Hematopoietic multipotent progenitor cell treated with erythropoietin and hydrocortisone succinate and interleukin-3 and kit ligand, for 6 days (in vitro differentiated cells): Measurements from ENCODE around the gene PDE6D.

Experiments
- DNase-seq: peaks from one replicate; pipeline ENCODE4 v3.0.0-alpha.2; 2015

PDE6D gene

DNA sequence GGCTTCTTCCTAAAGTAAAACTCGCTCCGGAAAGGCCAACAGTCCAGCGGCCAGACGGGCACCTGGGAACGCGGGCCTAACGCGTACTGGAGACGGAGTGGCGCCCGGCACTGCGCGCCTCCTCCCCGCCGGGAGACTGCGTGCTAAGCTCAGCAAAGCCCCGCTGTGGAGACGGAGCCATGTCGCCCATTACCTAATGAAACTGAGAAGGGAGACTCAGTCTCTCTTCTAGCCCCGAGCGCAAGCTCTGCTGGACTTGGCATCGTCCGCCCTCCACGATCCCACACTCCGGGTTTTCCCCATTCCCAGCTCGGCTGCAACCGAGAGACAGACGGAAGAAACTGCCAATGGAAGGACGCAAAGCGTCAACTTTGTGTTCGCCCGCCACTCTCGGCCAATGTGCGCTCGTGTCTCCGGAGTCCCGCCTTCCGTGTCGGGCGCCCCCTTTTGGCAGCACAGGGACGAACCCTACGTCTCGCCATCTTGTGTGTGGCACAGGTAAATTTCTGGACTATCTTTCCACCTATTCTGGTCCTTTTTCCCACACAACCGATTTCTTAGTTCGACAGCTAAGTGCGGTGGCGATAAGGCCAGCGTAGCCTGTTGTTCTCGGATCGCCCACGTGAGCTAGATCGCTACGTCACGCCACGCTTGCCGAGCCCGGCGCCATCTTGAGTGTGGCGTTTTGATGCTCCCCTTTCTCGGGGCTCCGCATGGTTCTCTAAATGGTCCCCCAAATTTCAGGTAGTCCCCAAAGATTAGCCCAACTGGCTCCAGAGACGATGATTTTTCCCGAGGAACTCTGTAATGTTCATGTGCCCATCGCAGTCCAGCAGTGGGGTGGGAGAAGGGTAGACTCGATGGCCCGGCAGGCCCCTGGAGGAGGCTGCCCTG lies 74.1 kb downstream of the PDE6D start:
- DNase-seq = peak; percentile 98

DNA sequence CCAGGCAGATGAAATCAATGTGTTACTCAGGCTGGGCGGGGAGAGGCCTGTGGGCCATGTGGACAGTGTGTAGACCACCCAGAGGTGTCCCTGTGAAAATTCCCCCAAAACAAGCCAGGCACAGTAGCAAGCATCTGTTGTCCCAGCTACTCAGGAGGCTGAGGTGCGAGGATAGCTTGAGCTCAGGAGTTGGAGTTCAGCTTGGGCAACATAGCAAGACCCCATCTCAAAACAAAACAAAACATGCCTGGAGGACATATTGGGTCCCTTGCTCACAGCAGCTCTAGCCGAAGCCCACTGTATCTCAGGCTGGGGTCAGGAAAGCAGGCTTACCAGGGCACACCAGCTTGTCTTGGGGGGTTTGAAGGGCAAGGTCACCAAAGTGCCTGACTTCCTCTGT lies 77.1 kb downstream of the PDE6D start:
- DNase-seq = no peak

GRCh38 chr2:231701456-231702373 lies 79.4 kb downstream of the PDE6D start:
- no peak for DNase-seq

DNA sequence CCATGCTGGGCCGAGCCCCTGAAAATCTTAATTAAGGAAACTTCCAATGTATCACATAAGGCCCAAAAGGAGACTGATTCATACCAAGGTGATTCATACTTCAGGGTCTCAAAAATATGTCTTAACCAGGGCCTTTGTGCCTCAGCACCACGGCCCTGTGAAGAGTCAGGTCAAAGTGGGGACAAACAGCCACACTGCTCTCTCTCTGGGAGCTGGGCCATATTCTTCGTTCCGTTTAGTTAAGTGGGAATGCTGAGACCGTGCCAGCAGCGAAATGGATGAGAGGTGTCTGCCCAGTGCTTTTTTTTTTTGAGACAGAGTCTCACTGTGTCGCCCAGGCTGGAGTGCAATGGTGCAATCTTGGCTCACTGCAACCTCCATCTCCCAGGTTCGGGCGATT lies 82.1 kb downstream of the PDE6D start:
- no peak for DNase-seq

DNA sequence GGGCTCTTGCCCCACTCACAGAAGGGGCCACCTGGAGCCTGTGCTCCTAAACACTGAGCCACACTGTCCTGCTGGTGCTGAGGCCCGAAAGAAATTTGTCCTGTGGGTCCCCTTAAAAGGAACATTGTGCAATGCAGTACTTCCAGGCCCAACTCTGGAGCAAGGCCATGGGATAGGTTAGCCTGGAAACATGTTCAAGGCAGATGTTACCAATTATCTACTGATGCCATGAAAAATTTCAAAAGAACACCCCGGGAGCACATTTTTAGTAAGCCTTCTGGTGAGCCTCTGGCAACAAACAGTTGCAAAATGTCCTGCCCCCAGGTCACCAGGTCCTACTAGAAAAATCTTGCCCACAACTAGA lies 85.1 kb downstream of the PDE6D start:
- DNase-seq = no peak

GRCh38 chr2:231693956-231694355 lies 87.1 kb downstream of the PDE6D start:
- no peak for DNase-seq

- no peak for DNase-seq
Measured at GRCh38 chr2:231692847-231693246, 88.2 kb downstream of the PDE6D start.

DNA sequence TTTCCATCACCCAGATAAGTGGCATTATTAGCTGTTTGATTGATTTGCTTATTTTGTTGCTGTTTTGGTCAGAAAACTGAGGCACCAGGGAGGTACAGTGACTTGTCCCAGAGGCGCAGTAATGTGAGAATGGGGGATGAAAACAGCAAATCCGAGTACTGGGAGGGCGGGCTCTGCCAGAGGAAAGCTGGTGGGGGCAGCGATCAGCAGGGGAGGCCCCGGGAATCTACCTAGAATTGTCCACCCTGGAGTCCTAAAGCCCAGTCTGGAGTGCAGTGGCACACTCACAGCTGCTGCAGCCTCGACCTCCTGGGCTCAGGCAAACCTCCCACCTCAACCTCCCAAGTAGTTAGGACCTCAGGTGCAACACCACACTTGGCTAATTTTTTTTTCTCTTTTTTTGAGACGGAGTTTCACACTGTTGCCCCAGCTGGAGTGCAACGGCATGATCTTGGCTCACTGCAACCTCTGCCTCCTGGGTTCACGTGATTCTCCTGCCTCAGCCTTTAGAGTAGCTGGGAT lies 89.8 kb downstream of the PDE6D start:
- no peak for DNase-seq

GRCh38 chr2:231689124-231689893 lies 91.8 kb downstream of the PDE6D start:
- no peak for DNase-seq

DNA sequence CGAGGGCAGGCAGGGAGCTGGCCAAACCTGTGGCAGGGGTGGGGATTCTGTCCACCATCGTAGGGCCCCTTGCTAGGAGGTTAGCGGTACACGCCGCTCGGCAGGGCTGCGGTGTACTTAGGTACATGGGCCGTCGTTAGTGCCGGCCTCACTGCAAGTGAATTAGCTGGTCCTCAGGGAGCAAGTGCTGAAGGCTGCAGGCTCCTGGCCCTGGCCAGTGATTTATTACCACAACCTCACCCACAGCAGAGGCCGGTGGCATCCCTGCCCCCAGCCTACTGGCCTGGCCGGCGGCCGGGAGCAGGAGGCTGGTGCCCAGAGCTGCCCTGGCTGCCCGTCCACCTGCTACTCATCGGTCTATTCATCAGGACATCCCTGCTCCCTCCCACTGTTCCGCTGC lies 92.4 kb downstream of the PDE6D start:
- DNase-seq = no peak

DNA sequence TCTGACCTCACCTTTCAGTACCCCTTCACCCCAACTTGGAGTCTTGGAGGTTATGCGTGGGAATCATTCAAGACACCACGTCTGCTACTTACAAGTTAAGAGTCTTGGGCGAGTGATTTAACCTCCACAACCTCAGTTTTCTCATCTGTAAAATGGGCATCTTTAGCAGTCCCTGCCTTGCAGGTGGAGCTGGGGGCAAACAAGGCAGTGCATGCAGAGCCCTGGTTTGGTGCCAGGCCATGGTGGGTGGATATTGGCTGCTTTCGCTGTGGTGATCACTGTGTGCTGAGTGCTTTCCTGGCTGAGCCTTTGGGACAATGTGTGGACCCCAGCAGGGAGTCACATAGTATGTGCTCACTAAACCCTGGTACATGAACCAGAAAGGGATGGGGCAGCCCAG lies 93.1 kb downstream of the PDE6D start:
- no peak for DNase-seq

GRCh38 chr2:231687133-231687852 lies 93.8 kb downstream of the PDE6D start:
- DNase-seq = peak; percentile 90

DNA sequence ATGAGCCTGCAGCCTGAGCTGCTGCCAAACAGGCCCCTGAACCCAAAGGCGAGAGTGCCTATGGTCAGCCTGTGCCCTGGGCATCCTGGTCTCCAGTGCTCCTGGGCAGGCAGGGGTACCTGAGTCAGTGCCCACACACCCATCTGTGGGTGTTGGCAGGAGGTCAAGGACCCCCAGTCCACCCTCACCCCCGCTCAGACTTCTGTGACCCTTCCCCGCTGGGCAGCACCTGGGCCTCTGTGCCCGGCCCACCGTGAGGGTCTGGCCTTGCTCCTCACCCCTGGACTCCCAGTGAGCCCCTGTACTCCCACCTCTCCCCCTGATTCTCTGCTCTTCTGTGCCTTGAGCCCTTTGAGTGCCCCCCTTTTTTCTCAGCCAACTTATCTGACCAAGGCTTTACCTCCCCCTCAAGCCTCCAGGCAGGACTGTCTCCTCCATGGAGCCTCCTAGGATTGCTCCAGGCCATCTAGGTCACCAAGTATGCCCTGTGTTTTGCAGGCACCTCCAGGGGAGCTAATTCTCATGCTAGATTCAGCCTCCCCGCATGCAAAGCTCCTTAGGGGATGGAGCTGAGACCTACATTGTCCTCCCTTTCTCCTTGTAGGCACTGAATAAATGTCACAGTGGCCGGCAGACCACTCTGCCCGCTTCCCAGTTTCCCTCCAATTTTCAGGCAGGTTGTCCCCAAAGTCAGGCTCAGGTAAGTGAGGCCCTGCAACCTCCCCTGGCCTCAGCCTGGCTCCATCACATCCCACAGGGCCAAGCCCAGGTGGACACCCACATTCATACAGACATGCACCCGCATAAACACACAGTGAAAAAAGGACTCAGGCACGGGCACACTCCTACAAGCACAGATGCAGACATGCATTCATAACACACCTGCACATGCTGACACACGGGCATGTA lies 94.6 kb downstream of the PDE6D start:
- no peak for DNase-seq

- DNase-seq = peak; percentile 58
Measured at GRCh38 chr2:231685349-231686191, 95.5 kb downstream of the PDE6D start.

GRCh38 chr2:231684314-231685223 lies 96.5 kb downstream of the PDE6D start:
- no peak for DNase-seq

DNA sequence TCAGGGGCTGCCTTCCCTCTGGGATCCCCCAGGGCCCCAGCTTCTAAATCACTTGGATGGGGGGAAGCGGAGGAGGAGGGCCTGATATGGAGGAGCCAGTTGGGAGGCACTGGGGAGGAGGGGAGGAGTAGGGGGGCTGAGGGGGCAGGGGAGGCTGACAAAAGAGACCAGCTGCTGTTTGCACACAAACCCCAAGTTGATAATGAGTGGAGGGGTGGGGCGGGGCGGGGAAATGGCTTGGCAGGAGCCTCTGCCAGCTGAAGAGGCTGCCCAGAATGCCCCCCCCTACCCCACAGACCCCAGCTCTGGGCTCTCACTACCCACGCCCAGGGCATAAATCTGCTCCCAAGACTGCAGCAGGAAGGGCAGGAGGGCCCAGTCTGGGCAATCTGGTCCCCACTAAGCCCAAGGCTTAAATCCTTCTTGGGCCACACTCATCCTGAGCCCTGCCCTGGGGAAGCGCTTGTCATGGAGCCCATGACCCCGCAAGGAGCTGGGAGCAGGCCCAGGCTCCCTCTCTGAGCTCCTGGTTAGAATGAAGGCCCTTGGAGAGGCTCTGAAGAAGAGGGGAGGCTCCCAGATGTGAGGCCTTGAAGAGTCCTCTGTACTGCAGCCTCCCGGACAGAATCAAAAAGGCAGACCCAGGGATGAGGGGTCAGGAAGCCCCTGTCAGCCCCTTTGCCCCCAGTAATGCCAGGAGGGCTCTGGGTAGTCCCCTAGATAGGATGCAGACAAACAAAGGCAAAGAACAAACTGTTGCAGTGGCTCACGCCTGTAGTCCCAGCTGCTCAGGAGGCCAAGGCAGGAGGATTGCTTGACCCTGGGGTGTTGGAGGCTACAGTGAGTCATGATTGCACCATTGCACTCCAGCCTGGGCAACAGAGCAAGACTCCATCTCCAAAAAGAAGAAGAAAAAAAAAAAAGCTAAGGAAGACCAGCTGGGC lies 97.5 kb downstream of the PDE6D start:
- DNase-seq = no peak

DNA sequence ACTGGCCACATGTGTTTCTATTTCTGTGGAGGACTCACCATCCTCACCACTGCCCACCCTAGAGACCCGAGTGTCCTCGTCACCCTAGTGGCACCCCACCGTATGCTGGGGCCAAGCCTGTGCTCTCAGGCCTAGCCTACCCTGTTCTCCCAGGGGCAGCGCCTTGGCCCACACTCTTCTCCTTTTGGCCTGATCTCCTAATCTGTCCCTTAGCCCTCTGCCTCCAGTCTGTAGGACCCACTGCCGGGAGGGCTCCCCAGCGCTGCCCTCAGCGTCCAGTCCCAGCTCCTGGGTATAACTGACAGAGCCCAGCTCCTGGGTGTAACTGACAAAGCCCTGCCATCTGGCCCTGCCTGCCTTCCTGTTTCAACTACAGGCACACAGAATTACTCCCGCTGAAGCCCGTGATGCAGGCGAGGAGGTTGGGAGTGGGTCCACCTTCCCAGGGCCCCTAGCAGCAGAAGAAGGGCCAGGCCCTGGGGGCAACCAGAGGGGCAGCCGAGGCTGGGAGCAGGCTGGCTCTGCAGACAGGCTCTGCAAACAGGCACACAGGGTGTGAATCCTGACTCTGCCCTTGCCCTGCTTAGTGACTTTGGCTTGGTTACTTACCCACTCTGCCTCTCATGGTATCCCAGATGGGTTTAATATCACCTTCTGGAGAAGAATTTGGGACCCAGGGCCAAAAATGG lies 98.3 kb downstream of the PDE6D start:
- no peak for DNase-seq
